GM12878 (cell line): ENCODE data around the gene ANKRD37.

Source experiments
- CEBPB ChIP-seq, 2 experiments: fragments of 150-350 bp in 1 of 2; IDR thresholded peaks; 2 replicates each; pipeline ENCODE4 v1.6.1; 2012 to 2014; ENCODE audit warnings: low read depth in 2 of 2, low read length in 2 of 2, borderline replicate concordance in 1 of 2, inconsistent platforms in 1 of 2
- EP300 ChIP-seq, 2 experiments: fragments of 150-350 bp in 1 of 2; IDR thresholded peaks; 2 replicates each; pipeline ENCODE4 v1.6.1; 2011 to 2012; ENCODE audit warnings: low read depth in 2 of 2, low read length in 2 of 2, borderline replicate concordance in 1 of 2, improper control_type of control experiment in 1 of 2, inconsistent platforms in 1 of 2; ENCODE audit not compliant: control insufficient read depth in 1 of 2
- MYC ChIP-seq: IDR thresholded peaks from 2 replicates; pipeline ENCODE4 v1.6.1; 2011; ENCODE audit warnings: mild to moderate bottlenecking, low read length, moderate library complexity, inconsistent platforms; ENCODE audit not compliant: insufficient read depth, insufficient replicate concordance, insufficient read length, severe bottlenecking
- NRF1 ChIP-seq: conservative IDR thresholded peaks from 2 replicates; pipeline ENCODE4 v1.6.1; 2011; ENCODE audit warnings: mild to moderate bottlenecking, low read depth, low read length, improper control_type of control experiment
- POLR2A ChIP-seq: IDR thresholded peaks from 2 replicates; pipeline ENCODE4 v1.6.1; 2011; ENCODE audit warnings: low read depth, mild to moderate bottlenecking, low read length
- SIN3A ChIP-seq: IDR thresholded peaks from 2 replicates; pipeline ENCODE4 v1.6.1; 2012; ENCODE audit warnings: low read depth, low read length, improper control_type of control experiment
- TAF1 ChIP-seq: IDR thresholded peaks from 2 replicates; pipeline ENCODE4 v1.6.1; 2011; ENCODE audit warnings: mild to moderate bottlenecking, low read depth, low read length, borderline replicate concordance
- TARDBP ChIP-seq: IDR thresholded peaks from 2 replicates; pipeline ENCODE4 v1.6.1; 2016; ENCODE audit warnings: borderline replicate concordance
- ZNF24 ChIP-seq: fragments of 450-650 bp; IDR thresholded peaks from 2 replicates; pipeline ENCODE4 v1.6.1; 2017; ENCODE audit warnings: antibody characterized with exemption, mild to moderate bottlenecking
- TF ChIP-seq, protein P1 (sequence below), 3 experiments: IDR thresholded peaks in 2 of 3; conservative IDR thresholded peaks in 1 of 3; 2 replicates each; pipeline ENCODE4 v1.5.1; 2011; ENCODE audit warnings: low read depth in 3 of 3, low read length in 3 of 3, mild to moderate bottlenecking in 3 of 3, control low read depth in 2 of 3, moderate library complexity in 2 of 3, inconsistent platforms in 1 of 3, mixed read lengths in 1 of 3; ENCODE audit not compliant: control insufficient read depth in 2 of 3, insufficient read depth in 1 of 3; ENCODE audit errors: extremely low read depth in 1 of 3
- TF ChIP-seq, protein P2 (sequence below): fragments of 450-650 bp; IDR thresholded peaks from 2 replicates; pipeline ENCODE4 v1.6.1; 2016; ENCODE audit warnings: mild to moderate bottlenecking, moderate library complexity, borderline replicate concordance

DNA sequence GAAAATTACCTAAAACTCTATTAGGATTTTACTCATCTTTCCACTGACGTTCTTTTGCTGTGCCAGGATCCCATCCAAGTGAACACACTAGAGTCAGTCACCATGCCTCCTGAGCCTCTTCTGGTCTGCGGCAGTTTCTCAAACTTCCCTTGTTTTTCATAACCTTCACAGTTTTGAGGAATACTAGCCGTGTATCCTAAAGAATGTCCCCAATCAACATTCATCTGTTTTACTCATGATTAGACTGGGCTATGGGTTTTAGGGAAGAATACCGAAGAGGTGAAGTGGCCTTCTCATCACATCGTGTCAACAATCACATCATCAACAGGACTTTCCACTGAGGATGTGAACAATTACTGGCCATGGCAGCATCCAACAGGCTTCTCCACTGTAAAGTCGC lies 5.7 kb upstream of the ANKRD37 start:
- TF ChIP-seq, protein P1, sequence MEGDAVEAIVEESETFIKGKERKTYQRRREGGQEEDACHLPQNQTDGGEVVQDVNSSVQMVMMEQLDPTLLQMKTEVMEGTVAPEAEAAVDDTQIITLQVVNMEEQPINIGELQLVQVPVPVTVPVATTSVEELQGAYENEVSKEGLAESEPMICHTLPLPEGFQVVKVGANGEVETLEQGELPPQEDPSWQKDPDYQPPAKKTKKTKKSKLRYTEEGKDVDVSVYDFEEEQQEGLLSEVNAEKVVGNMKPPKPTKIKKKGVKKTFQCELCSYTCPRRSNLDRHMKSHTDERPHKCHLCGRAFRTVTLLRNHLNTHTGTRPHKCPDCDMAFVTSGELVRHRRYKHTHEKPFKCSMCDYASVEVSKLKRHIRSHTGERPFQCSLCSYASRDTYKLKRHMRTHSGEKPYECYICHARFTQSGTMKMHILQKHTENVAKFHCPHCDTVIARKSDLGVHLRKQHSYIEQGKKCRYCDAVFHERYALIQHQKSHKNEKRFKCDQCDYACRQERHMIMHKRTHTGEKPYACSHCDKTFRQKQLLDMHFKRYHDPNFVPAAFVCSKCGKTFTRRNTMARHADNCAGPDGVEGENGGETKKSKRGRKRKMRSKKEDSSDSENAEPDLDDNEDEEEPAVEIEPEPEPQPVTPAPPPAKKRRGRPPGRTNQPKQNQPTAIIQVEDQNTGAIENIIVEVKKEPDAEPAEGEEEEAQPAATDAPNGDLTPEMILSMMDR (IDR thresholded peaks at IDR 0.05 in 2 of 3, conservative IDR thresholded peaks at IDR 0.05 in 1 of 3; ENCODE audit: control insufficient read depth in 2 of 3, extremely low read depth in 1 of 3, insufficient read depth in 1 of 3, low read depth in 3 of 3, low read length in 3 of 3) = no peak
- TF ChIP-seq TARDBP (no peak), ZNF24 (no peak), NRF1 (no peak), EP300 (IDR thresholded peaks at IDR 0.05; ENCODE audit: borderline replicate concordance in 1 of 2, control insufficient read depth in 1 of 2, low read depth in 2 of 2, low read length in 2 of 2) (no peak), MYC (no peak), POLR2A (no peak), SIN3A (no peak), CEBPB (IDR thresholded peaks at IDR 0.05; ENCODE audit: borderline replicate concordance in 1 of 2, low read depth in 2 of 2, low read length in 2 of 2) (no peak), TAF1 (no peak)
- TF ChIP-seq, protein P2, sequence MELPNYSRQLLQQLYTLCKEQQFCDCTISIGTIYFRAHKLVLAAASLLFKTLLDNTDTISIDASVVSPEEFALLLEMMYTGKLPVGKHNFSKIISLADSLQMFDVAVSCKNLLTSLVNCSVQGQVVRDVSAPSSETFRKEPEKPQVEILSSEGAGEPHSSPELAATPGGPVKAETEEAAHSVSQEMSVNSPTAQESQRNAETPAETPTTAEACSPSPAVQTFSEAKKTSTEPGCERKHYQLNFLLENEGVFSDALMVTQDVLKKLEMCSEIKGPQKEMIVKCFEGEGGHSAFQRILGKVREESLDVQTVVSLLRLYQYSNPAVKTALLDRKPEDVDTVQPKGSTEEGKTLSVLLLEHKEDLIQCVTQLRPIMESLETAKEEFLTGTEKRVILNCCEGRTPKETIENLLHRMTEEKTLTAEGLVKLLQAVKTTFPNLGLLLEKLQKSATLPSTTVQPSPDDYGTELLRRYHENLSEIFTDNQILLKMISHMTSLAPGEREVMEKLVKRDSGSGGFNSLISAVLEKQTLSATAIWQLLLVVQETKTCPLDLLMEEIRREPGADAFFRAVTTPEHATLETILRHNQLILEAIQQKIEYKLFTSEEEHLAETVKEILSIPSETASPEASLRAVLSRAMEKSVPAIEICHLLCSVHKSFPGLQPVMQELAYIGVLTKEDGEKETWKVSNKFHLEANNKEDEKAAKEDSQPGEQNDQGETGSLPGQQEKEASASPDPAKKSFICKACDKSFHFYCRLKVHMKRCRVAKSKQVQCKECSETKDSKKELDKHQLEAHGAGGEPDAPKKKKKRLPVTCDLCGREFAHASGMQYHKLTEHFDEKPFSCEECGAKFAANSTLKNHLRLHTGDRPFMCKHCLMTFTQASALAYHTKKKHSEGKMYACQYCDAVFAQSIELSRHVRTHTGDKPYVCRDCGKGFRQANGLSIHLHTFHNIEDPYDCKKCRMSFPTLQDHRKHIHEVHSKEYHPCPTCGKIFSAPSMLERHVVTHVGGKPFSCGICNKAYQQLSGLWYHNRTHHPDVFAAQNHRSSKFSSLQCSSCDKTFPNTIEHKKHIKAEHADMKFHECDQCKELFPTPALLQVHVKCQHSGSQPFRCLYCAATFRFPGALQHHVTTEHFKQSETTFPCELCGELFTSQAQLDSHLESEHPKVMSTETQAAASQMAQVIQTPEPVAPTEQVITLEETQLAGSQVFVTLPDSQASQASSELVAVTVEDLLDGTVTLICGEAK = no peak
